BLaER1 (cell line): ENCODE data around the gene CCDC24.

Source experiments
- H3K27ac ChIP-seq: shearing (Covaris generic); formaldehyde crosslinking; 2 replicates; pipeline ENCODE4 v1.8.1; 2022
- H3K27me3 ChIP-seq: shearing (Covaris generic); formaldehyde crosslinking; 2 replicates; pipeline ENCODE4 v1.8.1; 2022
- H3K36me3 ChIP-seq: shearing (Covaris generic); formaldehyde crosslinking; 2 replicates; pipeline ENCODE4 v1.8.1; 2022
- H3K4me1 ChIP-seq: shearing (Covaris generic); formaldehyde crosslinking; 2 replicates; pipeline ENCODE4 v1.8.1; 2022
- H3K4me2 ChIP-seq: shearing (Covaris generic); formaldehyde crosslinking; 2 replicates; pipeline ENCODE4 v1.8.1; 2022
- H3K4me3 ChIP-seq: shearing (Covaris generic); formaldehyde crosslinking; 2 replicates; pipeline ENCODE4 v1.8.1; 2022
- H3K9ac ChIP-seq: shearing (Covaris generic); formaldehyde crosslinking; 2 replicates; pipeline ENCODE4 v1.8.1; 2022
- H3K9me3 ChIP-seq: shearing (Covaris generic); formaldehyde crosslinking; 2 replicates; pipeline ENCODE4 v1.8.1; 2022
- H4K20me1 ChIP-seq: shearing (Covaris generic); formaldehyde crosslinking; 2 replicates; pipeline ENCODE4 v1.8.1; 2022
- Cebpa-rat ChIP-seq: shearing (Covaris generic); IDR thresholded peaks from 2 replicates; pipeline ENCODE4 v1.8.1; 2022

The CCDC24 gene

DNA sequence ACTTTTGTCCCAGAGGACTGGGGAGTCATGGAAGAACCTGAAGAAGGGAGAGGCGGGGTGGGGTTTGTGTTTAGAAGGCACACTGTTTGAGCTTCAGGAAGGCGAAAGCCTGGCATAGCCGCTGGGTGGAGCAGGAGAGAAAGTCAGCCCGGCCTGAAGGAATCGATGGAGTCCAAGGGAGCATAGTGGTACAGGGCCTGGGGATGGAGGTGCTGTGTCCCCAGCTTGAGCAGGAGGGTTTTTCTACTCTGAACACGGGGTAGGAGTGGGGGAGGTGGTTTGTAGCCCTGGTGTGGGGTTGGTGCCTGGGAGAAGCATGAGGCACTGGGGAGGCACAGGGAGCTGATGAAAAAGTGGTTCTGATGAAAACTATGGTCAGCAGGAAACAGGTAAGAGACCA is 4.7 kb upstream of the CCDC24 start:
- Histone ChIP-seq H4K20me1 (peaks cover 33% of the 10 kb centered on the region), H3K9me3 (no peaks in the 10 kb centered on the region), H3K4me1 (peaks cover 15% of the 10 kb centered on the region), H3K27me3 (no peaks in the 10 kb centered on the region), H3K36me3 (peaks cover 57% of the 10 kb centered on the region), H3K9ac (no peak overlapping the region), H3K4me3 (no peak overlapping the region), H3K27ac (no peak overlapping the region), H3K4me2 (no peak overlapping the region)
- TF ChIP-seq Cebpa-rat = no peak

DNA sequence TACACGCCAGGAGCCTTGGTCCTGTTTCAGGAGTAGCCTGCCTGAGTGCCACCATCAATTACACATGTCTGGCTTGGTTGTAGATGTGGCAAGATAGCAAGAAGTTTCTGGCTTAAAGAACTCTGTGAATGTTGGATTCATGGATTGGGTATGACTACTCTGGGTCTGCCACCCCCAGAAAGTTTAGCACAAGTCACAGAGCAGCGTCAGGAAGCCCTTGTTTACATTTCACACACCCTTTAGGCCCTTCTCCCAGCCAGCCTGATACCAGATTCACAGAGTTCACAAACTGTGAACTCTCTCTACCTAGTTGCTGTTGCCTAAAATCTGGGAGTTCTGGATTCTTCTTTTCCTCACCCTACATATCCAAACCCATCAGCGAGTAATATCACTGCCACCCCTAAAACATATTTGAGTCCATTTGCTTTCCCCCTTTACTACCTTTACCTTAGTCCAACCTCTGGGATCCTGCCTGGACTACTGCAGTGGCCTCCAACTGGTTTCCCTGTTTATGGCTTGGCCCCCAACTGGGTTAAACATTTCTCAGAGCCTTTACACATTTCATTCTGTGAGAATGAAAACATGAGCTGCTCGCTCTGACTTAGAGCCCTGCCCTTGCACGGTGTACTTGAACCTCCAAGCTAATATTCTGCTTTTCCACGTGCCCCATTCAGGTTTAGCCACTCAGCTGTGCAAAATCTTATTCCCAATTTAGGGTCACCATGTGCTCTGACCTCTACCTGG is 4.1 kb upstream of the CCDC24 start:
- no peak overlapping the region for H3K4me3 ChIP-seq
- H3K27ac ChIP-seq = no peak overlapping the region
- peaks cover 51% of the 10 kb centered on the region for H3K36me3 ChIP-seq
- no peak for TF ChIP-seq Cebpa-rat
- peaks cover 18% of the 10 kb centered on the region for H3K4me1 ChIP-seq
- no peaks in the 10 kb centered on the region for H3K9me3 ChIP-seq
- H3K4me2 ChIP-seq = no peak overlapping the region
- no peaks in the 10 kb centered on the region for H3K27me3 ChIP-seq
- no peak overlapping the region for H3K9ac ChIP-seq
- H4K20me1 ChIP-seq = peaks cover 27% of the 10 kb centered on the region

DNA sequence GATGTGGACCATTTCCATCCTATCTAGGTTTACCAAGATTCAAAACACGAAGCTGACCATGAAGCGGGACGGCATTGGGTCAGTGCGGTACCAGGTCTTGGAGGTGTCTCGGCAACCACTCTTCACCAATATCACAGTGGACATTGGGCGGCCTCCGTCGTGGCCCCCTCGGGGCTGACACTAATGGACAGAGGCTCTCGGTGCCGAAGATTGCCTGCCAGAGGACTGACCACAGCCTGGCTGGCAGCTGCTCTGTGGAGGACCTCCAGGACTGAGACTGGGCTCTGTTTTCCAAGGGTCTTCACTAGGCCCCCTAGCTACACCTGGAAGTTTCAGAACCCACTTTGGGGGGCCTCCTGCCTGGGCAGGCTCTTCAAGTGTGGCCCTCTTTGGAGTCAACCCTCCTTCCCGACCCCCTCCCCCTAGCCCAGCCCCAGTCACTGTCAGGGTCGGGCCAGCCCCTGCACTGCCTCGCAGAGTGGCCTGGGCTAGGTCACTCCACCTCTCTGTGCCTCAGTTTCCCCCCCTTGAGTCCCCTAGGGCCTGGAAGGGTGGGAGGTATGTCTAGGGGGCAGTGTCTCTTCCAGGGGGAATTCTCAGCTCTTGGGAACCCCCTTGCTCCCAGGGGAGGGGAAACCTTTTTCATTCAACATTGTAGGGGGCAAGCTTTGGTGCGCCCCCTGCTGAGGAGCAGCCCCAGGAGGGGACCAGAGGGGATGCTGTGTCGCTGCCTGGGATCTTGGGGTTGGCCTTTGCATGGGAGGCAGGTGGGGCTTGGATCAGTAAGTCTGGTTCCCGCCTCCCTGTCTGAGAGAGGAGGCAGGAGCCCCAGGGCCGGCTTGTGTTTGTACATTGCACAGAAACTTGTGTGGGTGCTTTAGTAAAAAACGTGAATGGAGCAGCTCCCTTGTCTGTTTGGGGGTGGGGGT is 864 bp upstream of the CCDC24 start:
- Histone ChIP-seq H3K27ac (peak overlapping the region; percentile 65; the same call in 1 of the 2 replicates), H4K20me1 (no peaks in the 10 kb centered on the region), H3K4me3 (peak overlapping the region; percentile 78), H3K4me2 (peak overlapping the region; percentile 89), H3K9me3 (no peaks in the 10 kb centered on the region), H3K27me3 (no peaks in the 10 kb centered on the region), H3K36me3 (peaks cover 20% of the 10 kb centered on the region), H3K4me1 (peaks cover 46% of the 10 kb centered on the region), H3K9ac (peak overlapping the region; percentile 76; the same call in 1 of the 2 replicates)
- TF ChIP-seq Cebpa-rat = no peak

DNA sequence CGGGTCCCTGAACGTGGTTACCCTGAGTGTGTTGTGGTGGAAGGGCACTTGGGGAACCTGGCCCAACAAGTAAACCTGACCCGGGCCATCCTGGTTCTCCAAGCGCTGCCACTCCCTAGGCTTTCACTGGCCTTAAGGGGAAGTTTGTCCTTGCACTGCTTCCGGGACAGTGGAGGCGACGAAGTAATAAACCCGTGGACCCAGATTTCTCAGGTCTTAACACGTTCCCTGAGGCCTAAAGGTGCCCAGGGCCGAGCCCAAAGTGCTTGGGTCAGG is 261 bp upstream of the CCDC24 start:
- no peaks in the 10 kb centered on the region for H3K27me3 ChIP-seq
- peak overlapping the region; percentile 76 for H3K9ac ChIP-seq
- peak overlapping the region; percentile 78 for H3K4me3 ChIP-seq
- no peaks in the 10 kb centered on the region for H4K20me1 ChIP-seq
- peak overlapping the region; percentile 65 for H3K27ac ChIP-seq
- H3K4me1 ChIP-seq = peaks cover 52% of the 10 kb centered on the region
- H3K4me2 ChIP-seq = peak overlapping the region; percentile 89
- TF ChIP-seq Cebpa-rat = no peak
- H3K9me3 ChIP-seq = no peaks in the 10 kb centered on the region
- H3K36me3 ChIP-seq = peaks cover 14% of the 10 kb centered on the region

DNA sequence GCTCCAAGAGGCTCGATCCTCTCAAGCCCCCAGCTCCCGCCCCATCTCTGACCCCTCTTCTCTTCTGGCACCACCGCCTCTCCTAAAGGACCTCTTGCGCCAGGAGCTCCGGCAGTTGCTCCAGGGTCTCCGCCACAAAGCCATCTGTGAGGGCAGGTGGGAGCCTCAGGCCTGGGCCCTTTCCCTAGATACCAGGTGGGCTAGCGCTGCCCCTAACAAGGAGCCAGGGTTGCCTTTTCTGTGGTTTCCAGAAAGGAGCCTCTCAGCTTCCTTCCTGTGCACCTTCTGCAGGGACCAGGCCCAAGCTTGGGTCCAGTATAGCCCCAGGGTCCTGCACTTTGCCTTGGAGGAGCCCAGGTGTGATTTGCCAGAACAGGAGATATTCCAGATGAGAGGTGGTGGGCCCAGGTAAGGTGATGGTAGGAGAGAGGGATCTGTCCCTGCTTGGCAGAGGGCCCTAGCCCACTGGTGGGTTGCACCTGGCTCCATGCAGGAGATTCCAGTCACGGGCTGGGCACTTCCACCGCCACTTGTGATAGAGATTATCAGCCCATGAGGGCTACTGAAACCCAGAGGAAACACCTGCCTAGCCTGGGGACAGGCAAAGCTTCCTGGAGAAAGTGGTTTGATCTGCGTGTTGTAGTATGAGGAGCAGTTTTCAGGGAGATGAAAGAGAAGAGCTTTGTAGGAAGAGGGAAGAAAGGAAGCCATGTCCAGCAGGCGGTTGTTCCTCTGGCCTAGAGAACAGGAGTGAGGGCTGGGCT is 1.0 kb downstream of the CCDC24 start:
- peak overlapping the region; percentile 65 for H3K27ac ChIP-seq
- H3K9me3 ChIP-seq = no peaks in the 10 kb centered on the region
- no peaks in the 10 kb centered on the region for H4K20me1 ChIP-seq
- peak overlapping the region; percentile 78 for H3K4me3 ChIP-seq
- H3K4me2 ChIP-seq = peak overlapping the region; percentile 89
- peaks cover 2% of the 10 kb centered on the region for H3K36me3 ChIP-seq
- peaks cover 59% of the 10 kb centered on the region for H3K4me1 ChIP-seq
- H3K9ac ChIP-seq = peak overlapping the region; percentile 76
- no peaks in the 10 kb centered on the region for H3K27me3 ChIP-seq
- TF ChIP-seq Cebpa-rat = no peak

DNA sequence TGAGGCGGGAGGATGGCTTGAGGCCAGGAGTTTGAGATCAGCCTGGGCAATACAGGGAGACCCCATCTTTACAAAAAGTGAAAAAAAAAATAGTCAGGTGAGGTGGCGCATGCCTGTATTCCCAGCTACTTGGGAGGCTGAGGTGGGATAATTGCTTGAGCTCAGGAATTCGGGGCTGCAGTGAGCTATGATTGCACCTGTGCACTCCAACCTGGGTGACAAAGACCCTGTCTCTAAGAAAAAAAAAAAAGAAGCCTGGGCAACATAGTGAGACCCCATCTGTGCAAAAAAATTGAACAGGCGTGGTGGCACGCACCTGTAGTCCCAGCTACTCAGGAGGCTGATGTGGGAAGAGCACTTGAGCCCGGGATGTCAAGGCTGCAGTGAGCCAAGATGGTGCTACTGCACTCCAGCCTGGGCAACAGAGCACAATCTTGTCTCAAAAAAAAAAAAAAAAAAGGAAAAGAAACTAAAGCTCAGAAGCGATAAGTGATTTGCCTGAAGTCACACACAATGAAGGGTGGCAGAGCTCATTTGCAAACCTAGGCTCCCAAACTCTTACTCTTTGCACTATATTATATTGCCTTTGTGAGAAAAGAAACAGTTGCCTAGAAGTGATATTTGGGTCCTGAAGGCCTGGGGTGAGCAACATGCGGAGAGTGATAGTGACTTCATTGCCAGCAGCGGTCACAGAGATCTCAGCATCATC is 2.0 kb downstream of the CCDC24 start:
- H3K4me3 ChIP-seq = no peak overlapping the region

DNA sequence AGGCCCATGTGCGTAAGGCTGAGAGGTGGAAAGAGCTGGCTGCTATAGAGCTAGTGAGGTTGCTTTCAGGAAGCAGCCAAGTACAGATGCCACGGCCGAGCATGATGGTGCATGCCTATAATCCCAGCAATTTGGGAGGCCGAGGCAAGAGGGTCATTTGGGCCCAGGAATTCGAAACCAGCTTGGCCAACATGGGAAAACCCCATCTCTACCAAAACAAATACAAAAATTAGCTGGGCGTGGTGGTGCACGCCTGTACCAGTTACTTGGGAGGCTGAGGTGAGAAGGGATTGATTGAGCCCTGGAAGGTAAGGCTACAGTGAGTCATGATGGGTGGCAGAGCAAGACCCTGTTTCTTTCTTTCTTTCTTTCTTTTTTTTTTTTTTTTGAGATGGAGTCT is 2.7 kb downstream of the CCDC24 start:
- Histone ChIP-seq H3K36me3 (no peaks in the 10 kb centered on the region), H3K9ac (no peak overlapping the region), H3K27ac (no peak overlapping the region), H3K4me1 (peaks cover 59% of the 10 kb centered on the region), H3K9me3 (no peaks in the 10 kb centered on the region), H4K20me1 (no peaks in the 10 kb centered on the region), H3K4me3 (no peak overlapping the region), H3K4me2 (peak overlapping the region; percentile 89; the same call in 1 of the 2 replicates), H3K27me3 (no peaks in the 10 kb centered on the region)
- no peak for TF ChIP-seq Cebpa-rat

More for the DNA sequence above, 2.0 kb downstream of the CCDC24 start:
- peaks cover 59% of the 10 kb centered on the region for H3K4me1 ChIP-seq
- TF ChIP-seq Cebpa-rat = no peak
- H4K20me1 ChIP-seq = no peaks in the 10 kb centered on the region
- H3K9me3 ChIP-seq = no peaks in the 10 kb centered on the region
- no peaks in the 10 kb centered on the region for H3K36me3 ChIP-seq
- H3K9ac ChIP-seq = no peak overlapping the region
- H3K27me3 ChIP-seq = no peaks in the 10 kb centered on the region
- peak overlapping the region; percentile 89 for H3K4me2 ChIP-seq
- H3K27ac ChIP-seq = peak overlapping the region; percentile 65

DNA sequence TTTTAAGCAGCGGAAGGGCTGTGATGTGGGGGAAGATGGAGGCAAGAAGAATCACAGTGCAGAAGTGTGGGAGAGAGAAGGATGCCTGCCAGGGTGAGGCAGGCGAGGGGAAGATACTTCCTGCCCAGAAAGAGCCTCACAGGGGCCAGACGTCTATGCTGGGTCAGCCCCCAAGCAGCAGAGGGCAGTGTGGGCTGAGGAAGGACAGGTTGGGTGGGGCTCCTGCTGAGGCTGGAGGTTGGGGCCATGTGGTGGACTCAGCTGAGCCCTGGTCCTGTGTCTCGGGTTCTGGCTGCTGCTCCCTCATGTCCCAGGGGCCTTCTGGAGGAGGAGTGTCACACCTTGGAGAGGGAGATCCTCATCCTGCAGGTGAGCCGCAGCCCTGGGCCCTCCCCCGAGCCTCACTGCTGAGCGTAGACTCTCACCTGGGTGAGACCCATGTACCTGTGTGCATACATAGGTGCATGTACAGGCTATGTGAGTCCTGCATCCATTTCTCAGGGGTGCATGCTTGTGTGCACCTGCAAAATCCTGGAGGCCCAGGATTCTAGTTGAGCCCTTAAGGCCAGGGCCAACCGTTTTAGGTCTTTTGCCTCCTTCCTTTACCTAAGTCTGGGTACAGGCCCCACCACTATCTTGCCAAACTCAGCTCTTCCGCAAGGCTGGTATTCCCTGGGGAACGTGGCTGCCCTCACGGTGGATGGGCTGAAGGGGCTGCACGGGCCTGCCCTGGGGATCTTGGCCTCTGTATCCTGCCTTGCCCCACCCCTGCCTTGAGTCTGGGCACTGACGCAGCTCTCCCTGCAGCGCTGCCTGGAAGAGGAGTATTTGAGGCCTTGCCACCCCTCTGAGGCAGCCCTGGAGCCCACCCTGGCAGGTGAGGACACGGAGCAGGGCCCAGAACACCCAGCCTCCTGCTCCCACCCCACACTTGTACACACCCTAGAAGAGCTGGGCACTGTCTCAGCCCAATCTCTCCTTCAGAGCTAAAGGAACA is 3.7 kb downstream of the CCDC24 start:
- Histone ChIP-seq H3K9me3 (no peaks in the 10 kb centered on the region), H3K4me1 (peaks cover 66% of the 10 kb centered on the region), H3K4me2 (peak overlapping the region; percentile 89), H3K27ac (peak overlapping the region; percentile 28), H3K27me3 (no peaks in the 10 kb centered on the region), H3K9ac (peak overlapping the region; percentile 20; the same call in 1 of the 2 replicates), H4K20me1 (no peaks in the 10 kb centered on the region), H3K4me3 (no peak overlapping the region), H3K36me3 (no peaks in the 10 kb centered on the region)
- no peak for TF ChIP-seq Cebpa-rat
